GM19099 (cell line): ENCODE results near the gene HS3ST4.

Experiments
- POLR2A ChIP-seq: IDR thresholded peaks from 3 replicates; pipeline ENCODE4 v1.6.1; 2011; ENCODE audit warnings: low read depth; ENCODE audit not compliant: insufficient read length; ENCODE audit errors: extremely low read depth

Gene HS3ST4

DNA sequence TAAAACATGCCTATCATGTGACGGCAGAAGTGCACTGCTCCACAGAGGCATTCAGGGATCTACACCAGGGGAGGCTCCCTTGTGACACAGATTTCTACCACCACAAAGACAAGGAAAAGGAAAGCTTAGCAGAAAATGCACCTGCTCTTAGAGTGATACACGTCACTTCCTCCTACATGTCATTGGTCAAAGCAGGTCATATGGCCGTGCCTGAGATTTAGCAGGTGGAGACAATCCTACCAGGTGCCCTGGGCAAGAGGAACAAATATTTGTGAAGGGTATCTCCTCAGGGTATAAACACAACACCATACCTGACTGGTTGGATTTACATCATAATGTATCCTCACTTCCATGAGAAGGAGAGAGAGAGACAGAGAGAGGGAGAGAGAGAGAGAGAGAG is 362.1 kb downstream of the HS3ST4 start:
- TF ChIP-seq POLR2A: no peak

DNA sequence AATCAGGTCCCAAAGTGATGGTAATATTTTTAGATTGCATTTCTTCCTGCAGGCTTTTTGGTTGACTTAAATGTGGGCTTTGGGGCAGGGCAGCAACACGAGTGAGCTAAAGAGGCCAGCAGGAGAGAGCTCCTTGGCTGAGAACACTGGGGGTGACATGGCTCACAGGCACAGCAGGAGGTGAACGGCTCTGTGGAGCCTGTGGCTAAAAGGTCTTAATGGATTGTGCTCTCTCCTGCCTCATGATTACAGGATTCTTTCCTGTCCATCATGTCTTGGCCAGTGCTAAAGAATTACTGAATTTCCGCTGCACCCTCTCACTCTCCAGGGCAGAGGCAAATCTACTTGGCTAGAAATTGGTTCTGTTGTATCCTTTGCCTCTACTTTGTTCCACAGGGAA is 366.6 kb downstream of the HS3ST4 start:
- TF ChIP-seq POLR2A: no peak

DNA sequence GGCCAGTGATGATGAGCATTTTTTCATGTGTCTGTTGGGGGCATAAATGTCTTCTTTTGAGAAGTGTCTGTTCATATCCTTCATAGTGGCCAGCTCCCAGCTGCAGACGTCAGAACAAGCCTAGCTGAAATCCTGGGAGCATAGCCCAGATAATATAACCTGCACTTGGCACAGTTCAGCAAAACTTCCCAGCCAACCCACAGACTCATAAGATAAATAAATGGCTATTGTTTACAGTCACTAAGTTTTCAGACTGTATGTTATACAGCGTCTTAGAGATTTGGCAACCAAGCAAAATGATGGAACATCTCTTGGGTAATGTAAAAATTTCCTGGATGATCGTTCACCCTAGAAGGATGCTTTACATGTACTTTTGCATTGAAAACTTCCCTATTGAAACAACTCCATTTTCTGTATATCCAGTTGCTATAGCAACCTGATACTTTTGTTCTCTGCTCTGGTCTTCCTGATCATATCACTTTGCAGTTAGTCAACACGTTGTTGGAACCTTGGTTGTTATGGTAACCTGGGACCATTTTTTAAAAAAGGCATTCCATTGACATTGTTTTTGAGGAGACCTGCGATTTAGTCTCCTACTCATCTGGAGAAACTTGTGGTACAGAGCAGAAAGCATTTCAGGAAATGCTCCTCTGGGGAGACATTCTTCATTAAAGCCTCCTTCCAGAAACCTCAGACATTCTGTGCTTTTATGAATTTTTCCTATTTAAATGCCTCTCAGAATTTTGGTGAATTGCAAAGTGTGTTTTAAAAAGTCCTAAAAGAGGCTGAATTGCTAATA is 378.7 kb downstream of the HS3ST4 start:
- no peak for TF ChIP-seq POLR2A

DNA sequence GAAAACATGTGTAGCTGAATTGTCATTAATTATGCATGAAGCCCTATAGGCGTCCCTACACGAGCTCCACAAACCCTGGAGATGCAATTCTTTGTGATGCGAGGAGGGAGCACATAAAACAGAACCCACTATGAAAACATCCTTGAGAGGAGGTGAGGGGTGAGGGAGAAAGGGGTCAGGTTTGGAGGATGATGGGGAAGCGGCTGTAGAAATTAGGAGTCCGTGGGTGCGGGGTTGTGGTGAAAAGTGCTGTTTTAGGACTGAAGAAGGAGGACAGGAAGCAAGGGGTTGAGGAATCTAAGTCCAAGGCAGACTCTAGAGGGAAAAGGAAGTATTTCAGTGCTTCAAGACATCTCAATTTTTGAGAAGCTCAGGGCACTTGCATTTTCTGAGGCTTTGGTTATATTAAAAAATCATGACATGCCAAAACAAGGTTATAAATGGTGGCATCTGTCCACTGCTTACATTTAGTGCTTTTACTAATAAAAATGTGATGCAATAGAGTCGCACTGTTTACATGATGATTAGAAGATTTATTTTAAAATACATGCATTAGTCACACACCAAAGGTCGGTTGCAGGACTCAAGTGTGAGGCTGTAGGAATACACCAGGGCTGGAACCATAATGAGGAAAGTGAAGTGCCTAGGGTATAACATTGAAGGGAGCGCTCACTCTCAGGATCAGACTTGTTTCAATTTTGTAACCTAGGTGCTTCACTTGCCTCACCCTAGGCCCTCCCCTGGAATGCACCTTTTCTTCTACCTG is 379.5 kb downstream of the HS3ST4 start:
- TF ChIP-seq POLR2A: no peak

DNA sequence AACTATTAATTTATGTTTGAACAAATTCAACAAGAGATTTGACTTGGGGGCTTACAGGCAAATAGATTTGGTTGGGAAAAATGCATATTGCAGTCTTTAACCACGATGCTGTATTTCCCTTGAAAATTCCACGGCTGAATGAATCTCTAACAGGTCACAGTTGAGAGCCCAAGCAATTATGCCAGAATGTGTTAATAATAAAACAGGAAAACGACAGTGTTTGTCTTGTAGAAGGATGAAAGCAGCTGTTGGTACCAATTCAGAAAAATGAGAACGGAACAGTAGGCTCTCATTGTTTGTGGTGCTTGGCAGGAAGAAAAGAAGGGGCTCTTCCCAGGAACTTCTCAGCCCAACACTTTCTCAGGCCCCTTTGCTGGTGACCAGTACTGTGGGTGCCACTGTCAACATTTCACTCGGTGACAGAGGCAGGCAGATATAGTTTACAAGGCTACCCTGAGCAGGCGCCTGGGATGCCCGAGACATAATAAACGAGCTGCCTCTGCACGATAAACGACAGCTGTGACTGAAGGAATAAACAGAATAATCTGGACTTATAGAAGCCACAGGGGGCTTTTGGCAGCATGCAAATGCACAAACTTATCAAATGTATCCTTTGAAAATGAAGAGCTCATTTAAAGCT is 387.1 kb downstream of the HS3ST4 start:
- TF ChIP-seq POLR2A: no peak

DNA sequence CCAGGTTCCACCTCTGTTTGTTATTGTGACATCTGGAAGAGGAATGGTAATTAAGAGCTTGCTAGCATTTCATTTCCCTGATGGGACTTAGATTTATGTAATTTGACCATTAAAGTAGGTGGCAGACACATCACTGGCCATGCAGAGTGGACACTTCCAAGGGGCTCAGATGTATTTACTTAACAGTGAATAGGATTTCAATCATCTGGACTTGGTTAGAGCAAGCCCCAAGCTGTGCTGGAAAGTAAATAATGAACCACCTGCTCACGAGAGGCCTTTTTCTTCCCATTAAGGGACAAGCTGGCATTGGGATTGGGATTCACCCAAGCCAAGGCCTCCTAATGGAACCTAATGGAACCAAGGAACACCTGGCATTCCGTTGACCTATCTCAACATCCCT is 395.3 kb downstream of the HS3ST4 start:
- no peak for TF ChIP-seq POLR2A

DNA sequence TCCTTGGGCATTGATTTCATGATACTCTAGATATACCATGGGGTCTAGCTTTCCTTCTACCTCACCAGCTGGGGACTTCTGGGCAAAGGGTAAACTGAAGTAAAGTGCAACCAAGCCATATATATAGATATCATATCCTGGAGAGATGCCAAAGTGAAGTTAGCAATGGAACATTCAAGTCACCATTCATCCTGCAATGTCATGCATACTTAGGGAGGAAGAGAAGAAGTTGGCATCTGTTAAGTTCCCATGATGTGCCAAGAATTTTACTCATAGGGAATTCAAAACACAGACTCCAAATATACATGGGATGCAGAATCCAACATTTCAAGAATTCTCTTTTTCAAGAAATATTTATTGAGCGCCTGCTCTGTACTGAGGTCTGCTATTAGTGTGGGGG is 399.8 kb downstream of the HS3ST4 start:
- TF ChIP-seq POLR2A: no peak

DNA sequence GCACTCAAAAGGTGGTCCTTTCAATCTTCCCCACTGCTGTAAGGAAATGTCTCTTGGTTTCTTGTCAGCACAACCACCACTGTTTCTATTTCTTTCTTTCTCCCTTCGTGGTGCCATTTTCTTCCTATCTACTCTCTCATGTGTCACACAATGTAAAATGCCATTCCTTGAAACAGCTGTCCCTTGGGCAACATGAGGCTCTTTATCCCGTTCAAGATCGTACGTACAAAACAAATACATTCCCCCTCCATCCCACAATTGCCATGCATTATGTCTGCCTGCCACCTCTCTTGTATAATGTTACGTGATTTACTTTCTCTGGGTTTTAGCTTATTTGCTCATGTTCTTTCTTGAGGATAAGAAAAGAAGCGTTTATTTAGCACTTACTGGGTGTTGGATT is 410.6 kb downstream of the HS3ST4 start:
- TF ChIP-seq POLR2A: no peak

DNA sequence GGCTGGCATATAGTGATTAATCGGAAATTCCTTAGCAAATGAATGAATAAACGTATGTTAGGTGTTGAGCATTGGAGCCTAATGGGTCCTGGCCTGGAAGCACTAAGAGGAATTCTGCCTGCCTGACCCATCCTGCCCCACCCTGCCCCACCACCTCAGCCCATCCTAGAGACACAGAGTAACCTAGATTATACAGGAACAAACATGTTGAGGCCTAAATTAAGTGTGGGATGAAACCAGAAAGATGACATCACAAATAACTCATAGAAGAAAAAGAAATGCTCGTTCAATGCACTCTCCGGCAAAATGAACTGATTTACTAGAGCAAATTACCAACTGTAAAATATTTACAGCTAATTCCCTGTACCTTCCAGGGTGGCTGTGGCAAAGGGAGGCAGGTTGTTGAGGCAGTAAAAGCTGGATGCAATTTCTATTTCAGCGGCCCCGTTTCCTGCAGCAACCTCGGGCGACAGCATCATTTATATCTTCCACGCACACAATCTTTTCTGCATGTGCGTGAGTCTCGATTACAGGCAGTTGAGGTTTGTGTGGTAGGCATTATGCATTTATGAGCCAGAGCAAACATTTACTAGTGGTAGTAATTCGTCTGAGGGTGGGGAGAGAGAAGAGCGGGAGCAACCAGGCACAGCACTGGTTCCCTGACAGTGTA is 417.2 kb downstream of the HS3ST4 start:
- TF ChIP-seq POLR2A: no peak

DNA sequence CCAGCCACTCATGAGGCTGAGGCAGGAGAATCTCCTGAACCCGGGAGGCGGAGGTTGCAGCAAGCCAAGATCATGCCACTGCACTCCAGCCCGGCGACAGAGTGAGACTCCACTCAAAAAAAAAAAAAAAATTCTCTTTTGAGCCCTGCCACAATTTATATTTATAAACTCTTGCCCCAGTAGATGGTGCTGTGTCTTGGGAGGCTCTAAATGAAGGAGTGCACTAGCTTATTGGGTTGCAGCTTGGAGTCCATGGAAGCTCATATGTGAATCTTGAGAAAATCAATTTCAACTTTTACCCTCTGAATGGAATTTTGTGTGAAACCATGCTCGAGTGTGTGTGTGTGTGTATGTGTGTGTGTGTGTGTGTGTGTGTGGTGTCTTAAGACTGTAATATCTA is 420.1 kb downstream of the HS3ST4 start:
- no peak for TF ChIP-seq POLR2A

DNA sequence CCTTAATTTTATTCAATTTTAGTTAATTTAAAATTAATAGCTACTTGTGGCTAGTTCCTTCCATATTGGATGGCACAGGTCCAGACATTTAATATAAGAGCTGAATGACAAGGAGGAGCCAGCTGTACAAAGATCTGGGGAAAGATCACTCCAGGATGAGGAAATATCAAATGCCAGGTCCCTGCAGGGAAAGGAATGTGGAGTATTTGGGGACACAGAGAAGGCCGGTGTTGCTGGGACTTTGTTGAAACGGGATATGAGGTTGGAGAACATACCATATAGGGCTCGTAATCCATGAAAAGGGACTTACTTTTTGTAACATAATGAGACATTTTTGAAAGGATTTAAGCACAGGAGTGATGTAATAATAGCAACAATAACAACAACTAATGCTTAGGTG is 426.8 kb downstream of the HS3ST4 start:
- TF ChIP-seq POLR2A: no peak

DNA sequence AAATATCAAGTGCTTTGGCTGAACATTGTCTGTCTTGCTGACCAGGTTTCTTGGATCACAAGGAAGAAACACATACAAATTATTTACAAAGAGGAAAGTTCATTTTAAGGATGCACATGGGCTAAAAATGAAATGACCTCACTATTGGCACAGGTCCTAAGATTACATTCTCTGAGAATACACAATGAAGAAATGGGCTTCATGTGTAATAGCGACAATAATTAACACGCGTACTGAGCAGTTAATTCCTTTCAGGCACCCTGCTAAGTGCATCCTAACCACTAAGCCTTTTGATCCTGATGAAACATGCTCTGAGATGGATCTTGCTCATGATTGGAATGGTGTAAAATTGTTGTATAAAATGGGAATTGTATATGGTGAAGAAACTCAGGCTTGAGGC is 429.0 kb downstream of the HS3ST4 start:
- TF ChIP-seq POLR2A: no peak

DNA sequence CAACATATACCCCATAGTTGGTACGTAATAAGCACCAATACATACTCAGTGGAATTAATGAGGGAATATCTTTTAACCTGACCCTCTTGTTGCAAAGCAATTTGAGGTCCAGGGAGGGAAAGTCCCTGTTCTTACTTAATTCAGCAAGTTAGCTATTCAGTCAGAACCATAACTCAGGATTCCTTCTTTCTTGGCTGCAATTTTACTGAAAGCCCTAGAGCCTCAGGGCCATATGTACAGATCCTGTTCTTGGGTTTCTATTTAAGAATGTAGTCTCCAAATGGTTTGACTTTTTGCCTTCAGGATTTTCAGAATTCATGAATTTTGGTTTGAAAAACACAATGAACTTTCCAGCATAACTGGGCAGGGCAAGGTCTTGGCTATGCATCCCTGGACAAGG is 436.5 kb downstream of the HS3ST4 start:
- TF ChIP-seq POLR2A: no peak

DNA sequence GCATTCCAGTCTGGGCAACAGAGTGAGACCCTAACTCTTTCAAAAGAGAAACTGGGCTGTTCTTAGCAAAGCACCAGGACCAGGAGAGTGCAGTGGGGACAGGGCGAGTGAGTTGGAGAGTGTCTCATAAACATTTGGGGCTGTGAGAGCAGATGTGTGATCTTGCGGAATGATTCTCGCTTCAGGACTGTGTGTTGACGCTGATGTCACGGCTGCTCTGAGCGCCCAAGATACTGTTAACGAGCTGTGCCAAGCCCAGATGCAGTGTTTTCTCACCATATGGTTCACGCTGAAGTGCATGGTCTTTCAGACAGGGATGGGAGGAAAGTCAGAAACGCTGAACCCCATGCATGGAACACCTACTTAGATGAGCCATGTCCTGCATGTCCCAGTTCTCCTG is 438.2 kb downstream of the HS3ST4 start:
- TF ChIP-seq POLR2A: no peak

DNA sequence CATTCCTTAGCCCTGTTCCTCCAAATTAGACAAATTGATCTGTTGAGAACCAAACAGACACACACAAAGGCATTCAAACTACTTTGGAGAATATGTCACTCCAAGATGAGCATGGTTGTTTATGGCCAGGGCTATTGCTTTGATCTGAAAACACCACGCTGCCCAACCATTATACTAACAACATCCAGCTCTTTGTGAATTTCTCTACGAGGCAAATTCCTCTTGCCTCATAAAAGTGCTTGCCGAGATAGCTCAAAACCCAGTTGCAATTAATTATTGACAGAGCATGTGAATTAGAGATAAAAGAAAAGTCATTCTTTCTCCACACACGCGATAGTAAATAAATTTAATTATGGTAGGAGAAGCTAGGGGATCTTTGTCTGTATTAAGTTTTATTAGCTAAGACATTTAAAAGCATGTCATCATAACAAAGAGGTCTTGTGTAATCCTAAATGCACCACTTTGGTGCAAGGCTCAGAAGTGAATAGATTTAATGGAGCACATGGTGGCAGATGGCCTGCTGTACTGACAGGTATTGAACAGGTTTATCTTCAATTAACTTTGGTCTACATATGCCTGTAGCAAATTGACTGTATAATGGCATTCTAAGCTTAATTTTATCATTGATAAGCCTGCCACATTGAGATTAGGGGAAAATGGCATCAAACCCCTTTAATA is 441.8 kb downstream of the HS3ST4 start:
- TF ChIP-seq POLR2A: no peak
